ENCODE results near the gene CADM1.

DNA sequence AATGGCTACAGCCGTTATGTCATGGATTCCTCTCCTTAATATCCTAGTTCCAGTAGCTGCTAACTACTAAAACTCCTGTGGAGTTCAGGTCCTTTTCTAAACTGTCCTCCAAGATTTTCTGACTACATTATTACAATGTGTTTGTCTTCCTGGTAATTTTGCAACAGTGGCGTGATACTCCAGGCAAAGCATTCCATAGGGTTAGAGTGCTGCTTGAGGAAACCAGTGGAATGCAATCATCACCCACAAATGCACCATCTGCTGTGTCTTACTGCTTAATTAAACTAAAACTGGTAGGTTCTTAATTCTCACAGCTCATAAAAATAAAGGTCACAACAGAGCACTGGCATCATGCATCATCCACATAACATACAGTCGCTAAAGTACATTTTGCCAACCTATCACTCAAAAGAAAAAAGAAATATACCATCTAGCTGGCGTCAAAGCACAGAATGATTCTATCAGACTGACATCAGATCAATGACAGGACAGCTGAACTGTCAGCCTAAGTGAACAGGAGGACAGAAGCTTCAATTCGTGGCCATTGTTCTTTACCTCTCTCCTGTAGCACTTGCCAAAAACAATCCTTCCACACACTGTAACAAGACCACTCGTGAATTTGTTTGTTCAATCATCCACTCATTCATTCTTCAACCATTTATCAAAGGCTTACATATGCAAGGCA is 182.5 kb downstream of the CADM1 start:
- TF ChIP-seq POLR2A (IDR thresholded peaks at IDR 0.05) (no peak), EP300 (IDR thresholded peaks at IDR 0.05) (no peak)
- TF ChIP-seq, protein P1, sequence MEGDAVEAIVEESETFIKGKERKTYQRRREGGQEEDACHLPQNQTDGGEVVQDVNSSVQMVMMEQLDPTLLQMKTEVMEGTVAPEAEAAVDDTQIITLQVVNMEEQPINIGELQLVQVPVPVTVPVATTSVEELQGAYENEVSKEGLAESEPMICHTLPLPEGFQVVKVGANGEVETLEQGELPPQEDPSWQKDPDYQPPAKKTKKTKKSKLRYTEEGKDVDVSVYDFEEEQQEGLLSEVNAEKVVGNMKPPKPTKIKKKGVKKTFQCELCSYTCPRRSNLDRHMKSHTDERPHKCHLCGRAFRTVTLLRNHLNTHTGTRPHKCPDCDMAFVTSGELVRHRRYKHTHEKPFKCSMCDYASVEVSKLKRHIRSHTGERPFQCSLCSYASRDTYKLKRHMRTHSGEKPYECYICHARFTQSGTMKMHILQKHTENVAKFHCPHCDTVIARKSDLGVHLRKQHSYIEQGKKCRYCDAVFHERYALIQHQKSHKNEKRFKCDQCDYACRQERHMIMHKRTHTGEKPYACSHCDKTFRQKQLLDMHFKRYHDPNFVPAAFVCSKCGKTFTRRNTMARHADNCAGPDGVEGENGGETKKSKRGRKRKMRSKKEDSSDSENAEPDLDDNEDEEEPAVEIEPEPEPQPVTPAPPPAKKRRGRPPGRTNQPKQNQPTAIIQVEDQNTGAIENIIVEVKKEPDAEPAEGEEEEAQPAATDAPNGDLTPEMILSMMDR (IDR thresholded peaks at IDR 0.05): no peak
